ENCODE results near the gene ATN1.
A peak's percentile ranks its signal among the peaks of the same experiment; 100 is the strongest.

Gene ATN1

DNA sequence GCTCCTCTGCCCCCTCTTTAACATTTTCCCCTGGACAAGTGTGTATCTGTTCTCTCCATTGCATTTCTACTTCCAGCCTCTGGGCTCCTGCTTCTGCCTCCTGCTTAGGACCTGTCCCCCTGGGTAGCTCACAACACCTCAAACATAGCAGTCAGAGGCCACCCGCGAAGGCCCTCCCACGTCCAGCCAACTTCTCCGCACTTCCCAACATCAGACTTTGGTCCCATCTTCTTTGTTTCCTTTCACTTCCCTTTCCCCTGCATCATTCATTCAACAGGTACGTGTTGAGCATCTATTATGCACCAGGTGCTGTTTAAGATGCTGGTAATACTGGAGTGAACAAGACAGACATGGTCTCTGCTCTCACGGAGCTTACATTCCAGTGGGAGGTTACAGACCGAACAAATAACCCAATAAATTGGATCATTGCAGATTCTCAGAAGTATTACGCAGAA is 19.2 kb downstream of the ATN1 start:
- no peak for DNase-seq

DNA sequence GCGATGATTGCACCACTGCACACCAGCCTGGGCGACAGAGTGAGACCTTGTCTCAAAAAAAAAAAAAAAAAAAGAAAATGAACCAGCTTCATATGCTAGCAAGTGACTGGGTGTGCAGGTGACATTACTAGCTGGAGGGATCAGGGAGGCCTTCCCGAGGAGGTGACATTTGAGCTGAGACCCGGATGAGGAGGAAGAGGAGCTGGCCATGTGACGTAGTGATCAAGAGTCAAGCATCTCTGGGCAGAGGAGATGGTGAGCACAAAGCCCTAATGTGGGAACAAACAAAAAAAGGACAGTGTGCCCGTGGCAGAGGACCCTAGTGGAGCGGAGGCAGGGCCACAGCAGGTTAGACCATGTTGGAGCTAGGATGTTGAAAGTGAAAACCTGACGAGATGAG is 19.9 kb downstream of the ATN1 start:
- DNase-seq: no peak

DNA sequence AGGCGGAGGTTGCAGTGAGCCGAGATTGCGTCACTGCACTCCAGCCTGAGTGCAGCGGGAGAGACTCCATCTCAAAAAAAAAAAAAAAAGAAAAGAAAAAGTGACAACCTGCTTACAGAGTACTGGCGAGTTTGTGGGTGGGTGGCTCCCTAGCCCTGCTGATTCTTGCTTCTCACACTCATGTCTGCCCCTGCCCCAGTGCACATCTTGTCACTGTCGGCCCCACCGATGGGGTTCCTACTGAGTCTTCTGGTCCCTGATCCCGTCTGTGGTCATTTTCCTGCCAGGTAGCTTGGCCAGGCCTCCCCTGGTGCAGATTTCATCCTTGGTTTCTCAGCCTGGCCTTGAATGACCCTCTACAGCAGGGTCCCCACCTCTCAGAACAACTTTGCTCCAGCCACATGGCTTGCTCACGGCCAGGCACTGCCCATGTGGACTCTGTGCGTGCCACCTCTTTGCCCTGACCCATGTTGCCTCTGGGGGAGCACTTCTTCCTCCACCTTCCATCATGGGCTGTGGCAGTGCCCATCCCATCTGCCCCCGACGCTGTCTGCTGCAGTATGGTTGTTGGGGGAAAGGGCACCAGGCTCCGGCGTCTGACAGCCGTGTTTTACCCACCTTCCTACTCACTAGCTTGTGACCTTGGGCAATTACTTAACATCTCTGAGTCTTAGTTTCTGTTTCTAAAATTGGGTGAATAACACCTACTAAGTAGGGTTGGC is 21.3 kb downstream of the ATN1 start:
- peak; percentile 66 for DNase-seq

DNA sequence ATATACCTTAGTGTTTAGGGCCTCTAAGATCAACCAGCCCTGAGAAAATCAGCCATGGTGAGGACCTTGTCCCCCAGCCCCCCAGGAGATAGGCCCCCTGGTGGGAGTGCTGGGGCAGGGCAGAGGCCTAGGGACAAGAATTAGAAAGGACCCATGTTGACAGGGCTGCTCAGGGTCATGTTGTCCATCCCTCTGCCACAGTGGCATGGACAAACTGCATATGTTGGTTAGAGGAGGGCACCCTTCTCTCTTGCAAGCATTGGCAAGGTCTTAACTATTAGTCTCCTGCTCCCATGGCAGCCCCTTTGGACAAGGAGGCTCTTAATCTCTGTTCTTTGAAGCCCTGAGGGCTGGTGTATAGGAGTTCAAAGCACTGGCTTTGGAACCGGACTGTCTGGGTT is 22.6 kb downstream of the ATN1 start:
- DNase-seq: peak; percentile 60

DNA sequence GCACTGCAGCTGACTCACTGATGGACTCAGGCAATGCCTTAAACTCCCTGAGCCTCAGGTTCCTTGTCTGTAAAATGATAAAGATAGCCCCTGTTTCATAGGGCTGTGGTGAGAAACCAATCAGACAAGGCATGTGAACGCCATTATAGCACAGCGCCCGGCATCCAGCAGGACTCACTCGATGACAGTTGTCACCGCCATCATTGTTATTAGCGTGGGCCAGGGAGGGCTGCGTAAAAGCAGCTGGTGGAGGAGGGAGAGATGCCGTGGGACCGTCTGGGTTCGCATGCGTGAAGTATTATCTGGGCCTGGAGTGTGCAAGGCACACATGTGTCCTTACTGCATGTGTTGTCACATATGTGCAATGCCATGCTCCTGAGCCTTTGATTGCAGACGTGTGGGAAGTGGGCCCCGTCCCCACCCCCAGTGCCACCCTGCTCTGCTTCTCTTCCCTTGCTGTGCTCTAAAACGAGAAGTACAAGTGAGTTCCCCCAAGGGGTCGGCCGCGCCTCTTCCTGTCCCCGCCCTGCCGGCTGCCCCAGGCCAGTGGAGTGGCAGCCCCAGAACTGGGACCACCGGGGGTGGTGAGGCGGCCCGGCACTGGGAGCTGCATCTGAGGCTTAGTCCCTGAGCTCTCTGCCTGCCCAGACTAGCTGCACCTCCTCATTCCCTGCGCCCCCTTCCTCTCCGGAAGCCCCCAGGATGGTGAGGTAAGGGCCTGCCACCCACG is 23.2 kb downstream of the ATN1 start, which contains the start of gene PTPN6:
TSS of gene PTPN6 (plus strand) at position 546 of the 730 bp plus-strand sequence. CDS start at position 703, 157 bp downstream.
- DNase-seq: peak; percentile 68

DNA sequence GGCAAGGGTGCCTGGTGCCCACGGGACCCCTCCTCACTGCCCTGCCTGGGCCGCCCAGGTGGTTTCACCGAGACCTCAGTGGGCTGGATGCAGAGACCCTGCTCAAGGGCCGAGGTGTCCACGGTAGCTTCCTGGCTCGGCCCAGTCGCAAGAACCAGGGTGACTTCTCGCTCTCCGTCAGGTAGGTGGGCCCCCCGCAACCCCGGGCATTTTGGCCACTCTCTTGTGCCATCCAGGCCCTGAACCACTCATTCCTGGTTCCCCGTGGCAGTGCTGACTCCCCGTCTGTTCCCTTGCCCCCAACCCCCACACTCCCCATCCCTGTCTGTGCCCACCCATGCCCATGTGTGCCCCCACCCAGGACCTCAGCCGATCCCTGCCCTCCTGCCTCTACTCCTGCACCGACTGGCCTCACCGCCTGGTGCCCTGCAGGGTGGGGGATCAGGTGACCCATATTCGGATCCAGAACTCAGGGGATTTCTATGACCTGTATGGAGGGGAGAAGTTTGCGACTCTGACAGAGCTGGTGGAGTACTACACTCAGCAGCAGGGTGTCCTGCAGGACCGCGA is 23.9 kb downstream of the ATN1 start:
- peak; percentile 57 for DNase-seq

DNA sequence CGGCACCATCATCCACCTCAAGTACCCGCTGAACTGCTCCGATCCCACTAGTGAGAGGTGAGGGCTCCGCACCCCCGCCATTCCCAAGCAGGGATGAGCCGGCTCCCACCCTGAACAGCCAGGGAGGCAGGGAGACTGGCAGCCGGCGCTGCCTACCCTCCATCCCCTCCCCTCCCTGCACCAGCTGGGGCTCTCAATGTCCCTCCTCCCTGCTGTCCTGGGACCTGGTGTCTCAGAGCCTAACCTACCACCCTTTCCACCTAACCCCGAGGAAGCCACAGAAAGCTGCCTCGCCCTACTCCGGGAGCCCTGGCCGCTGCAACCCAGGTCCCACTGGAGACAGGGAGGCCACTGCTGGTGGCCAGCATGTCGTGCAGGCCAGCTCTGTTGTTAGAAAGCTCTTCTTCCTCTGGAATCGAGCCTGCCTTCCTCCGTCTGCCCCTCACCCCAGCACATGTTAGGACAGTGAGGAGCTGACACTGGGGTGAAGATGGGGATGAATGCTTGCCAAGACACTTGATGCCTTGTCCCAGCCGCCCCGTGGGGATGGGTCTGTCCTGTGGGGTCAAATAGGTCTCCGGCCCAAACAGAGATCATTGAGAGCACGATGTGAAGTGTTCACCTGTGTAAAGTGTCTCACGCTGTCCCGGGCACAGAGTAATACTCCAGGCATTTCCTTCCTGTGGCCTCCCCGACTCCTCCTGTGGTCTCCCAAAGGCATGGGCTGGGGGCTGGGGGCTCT is 24.5 kb downstream of the ATN1 start:
- peak; percentile 31 for DNase-seq

DNA sequence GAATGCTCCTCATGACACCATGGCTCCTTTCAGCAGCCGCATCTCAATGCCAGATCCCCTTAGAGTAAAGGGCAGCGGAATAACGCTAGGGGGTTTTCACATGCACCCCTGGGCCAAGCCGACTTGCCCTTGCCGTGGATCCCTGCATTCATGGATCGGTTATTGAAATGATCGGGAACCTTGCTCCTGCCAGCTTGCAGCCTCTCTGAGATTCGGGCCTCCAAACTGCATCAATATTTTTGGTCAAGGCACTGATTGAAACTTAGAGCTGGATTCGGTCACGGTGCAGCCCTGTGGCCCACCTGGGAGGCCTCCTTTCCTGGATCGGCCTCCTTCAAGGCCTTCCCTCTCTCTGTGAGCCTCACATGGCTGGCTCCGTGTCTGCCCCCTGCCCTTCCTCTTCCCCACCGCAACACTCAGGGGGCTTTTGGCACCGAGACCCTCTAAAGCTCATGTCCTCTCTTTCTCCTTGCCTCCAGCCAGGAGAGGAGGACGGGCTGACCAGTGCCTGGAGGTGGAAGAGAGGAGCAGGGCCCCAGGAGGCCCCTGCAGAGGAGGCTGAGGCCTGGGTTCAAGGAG is 25.2 kb downstream of the ATN1 start:
- no peak for DNase-seq

DNA sequence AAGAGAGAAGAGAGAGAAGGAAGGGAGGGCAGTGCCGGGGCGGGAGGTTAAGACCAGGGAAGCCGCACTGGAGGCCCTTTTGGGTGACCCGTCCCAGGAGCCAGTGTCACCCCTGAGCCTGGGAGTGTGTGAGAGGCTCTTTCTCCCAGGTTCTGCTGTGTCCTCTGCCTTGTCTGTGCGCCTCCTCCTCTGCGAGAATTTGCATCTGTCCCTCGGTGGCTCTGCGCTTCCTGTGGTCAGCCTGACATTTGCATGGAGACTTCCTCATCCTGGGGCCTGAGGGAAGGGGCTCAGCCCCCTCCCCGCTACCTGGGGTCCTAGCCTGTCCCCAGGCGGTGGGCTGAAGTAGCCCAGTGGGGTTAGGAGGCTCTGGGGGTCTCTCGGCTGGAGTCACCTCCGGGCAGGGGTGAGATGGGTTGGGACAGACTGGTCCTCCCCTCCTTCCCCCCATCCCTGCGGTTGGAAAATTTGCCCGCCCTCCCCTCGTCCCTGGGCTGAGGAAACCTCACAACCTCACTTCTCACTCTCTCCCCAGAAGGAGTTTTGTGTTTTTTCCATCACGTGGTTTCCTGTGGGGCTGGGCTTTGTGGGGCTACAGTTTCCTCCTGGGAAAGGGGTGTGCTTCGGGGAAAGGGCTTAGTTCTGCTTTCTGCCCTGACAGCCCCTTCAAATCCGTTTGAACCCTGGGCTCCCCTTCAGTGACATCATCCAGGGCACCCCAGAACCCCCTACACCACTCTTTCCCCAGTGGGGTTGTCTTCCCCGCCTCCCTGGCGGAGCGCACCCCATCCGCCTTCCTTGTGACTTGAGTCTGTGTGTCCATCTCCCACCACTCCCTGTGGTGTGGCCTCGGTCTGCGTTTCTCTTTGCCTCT is 25.9 kb downstream of the ATN1 start:
- DNase-seq: peak; percentile 88

DNA sequence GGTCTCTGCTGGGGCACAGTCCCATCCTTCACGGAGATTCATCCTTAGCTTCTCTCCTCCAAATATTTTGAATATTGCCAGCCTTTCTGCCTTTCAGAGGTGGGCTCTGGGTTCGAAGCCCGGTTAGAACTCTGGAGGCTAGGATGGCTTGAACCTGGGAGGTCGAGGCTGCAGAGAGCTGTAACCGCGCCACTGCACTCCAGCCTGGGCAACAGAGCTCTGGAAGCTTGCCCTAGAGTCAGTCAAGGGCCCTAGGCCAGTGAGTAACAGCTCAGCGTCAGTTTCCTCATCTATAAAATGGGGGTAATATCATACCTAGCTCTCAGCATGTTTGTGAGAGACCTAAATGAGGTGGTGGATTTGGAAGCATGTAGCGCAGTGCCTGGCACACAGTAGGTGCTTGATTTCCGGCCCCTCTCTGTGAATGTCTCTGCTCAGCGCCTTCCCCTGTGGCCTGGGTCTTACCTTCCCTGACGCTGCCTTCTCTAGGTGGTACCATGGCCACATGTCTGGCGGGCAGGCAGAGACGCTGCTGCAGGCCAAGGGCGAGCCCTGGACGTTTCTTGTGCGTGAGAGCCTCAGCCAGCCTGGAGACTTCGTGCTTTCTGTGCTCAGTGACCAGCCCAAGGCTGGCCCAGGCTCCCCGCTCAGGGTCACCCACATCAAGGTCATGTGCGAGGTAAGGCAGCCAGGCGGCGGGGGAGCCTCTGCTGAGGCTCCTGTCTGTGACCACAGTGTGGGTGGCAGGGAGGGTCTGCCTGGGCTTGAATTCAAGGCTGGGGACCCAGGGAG is 26.8 kb downstream of the ATN1 start:
- peak; percentile 25 for DNase-seq

DNA sequence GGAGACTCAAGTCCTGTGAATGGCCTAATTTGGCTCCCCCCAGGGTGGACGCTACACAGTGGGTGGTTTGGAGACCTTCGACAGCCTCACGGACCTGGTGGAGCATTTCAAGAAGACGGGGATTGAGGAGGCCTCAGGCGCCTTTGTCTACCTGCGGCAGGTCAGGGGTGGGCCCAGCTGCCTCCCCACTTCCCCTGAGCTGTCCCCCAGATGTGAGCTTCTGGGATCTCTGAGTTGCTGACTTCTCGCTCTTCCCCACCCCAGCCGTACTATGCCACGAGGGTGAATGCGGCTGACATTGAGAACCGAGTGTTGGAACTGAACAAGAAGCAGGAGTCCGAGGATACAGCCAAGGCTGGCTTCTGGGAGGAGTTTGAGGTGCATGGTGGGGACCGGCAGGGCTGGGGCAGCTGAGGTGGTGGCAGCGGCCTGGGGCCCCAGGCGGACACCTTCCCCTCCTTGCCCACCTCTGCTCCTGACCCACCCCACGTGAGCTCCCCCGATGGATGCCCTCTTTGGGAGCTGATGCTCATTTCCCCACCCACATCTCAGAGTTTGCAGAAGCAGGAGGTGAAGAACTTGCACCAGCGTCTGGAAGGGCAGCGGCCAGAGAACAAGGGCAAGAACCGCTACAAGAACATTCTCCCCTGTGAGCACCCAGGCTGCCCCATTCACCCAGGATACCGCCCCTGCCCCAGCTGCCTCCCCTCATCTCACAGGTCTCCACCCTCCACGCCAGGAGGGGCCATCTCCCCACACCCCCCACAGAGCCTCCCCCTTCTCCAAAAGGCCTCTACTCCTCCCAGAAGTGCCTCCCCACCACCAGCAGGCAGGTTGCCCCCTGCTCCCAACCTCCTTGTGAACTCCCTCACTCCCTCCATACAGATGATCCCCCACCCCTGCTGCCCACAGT is 27.6 kb downstream of the ATN1 start:
- no peak for DNase-seq

DNA sequence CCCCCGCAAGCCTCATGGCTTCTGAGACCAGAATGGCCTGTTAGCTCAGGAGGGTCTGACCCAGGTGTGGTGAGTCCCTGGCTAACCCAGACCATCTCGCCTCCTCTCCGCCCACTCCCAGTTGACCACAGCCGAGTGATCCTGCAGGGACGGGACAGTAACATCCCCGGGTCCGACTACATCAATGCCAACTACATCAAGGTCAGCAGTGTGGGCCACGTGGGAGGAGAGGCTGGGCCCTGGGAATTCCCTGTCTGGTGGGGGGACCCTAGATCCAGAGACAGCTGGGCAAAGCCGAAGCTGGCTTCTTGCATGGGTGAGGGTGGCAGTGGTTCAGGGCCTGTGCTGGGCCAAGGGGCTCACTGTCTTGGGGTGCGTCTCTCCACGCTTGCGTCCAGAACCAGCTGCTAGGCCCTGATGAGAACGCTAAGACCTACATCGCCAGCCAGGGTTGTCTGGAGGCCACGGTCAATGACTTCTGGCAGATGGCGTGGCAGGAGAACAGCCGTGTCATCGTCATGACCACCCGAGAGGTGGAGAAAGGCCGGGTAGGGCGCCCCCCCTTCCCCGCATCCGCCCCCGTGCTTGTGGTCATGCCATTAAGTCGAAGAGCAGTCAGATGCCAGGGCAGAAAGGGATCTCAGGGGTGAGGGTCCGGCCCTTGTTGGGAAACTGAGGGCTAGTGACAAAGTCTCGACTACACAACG is 28.4 kb downstream of the ATN1 start:
- peak; percentile 53 for DNase-seq

DNA sequence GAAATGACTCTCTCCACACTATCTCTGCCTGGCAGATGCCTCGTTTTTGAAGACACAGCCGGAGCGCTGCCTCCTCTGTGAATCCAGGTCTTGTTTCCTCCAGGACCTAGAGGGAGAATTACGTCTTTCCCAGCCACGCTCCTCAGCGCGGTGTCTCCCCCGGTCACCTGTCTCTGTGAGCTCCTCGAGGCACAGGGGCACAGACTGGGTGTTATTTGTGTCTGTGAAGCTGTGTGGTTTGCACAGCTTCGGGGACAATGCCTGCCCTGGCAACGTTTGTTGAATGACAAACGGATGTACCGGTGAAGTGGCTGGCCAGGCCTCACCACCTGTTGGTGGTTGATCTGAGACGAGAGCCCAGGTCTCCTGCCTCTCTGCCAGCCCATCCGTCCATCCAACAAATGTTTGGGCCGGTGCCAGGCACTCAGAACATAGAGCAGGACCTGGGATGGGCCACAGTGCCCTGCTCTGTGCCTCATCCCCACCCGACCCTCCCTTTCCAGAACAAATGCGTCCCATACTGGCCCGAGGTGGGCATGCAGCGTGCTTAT is 29.5 kb downstream of the ATN1 start:
- peak; percentile 73 for DNase-seq

DNA sequence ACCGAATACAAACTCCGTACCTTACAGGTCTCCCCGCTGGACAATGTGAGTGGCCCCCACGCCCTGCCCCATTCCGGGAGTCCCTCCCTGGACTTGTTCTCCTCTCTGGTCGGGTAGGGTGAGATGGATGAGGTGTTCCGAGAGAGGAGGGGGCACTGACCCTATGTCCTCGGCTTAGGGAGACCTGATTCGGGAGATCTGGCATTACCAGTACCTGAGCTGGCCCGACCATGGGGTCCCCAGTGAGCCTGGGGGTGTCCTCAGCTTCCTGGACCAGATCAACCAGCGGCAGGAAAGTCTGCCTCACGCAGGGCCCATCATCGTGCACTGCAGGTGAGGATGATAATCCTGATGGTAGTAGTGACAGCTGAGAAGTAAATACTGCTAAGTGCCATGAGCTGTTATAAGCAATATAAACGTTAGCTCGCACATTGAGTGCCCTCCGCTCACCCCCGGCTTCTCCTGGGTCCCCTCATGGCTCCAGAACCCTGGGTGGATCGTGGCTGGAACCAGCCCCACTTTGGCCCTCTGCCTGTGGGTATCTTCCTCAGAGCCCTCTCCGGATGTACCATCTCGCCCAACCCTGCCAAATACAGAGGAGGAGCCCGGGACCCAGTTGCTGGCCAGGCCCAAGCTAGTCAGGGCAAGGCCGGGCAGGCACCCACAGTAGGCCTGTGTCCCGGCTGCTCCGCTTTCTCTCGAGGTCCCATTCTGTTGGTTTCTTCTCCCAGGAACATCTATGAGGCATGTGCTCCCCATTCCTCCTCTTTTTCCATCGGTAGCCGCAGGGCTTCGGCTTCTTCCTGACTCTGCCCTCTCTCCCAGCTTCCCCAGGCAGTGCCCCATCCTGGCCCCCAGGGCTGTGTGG is 30.2 kb downstream of the ATN1 start:
- DNase-seq: no peak

DNA sequence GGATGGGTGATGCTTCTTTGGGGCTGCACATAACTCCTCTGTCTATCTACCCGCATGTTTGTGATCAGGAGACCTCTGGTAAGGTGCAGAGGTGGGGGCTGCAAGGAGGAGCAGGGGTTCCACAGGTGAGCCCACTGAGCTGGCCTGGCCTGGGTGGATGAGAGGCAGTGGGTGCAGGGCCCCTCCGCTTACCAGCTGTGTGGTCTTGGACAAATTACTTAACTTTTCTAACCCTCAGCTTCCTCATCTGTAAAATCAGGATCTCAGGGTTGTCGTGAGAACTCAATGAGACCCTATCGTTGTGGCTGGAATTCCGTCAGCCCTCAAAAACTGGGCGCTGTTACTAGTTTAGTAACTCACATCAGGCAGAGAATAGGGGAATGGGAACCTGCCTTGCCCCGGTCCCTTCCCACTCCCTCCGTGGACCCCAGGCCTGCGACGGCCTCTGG is 30.9 kb downstream of the ATN1 start:
- no peak for DNase-seq

DNA sequence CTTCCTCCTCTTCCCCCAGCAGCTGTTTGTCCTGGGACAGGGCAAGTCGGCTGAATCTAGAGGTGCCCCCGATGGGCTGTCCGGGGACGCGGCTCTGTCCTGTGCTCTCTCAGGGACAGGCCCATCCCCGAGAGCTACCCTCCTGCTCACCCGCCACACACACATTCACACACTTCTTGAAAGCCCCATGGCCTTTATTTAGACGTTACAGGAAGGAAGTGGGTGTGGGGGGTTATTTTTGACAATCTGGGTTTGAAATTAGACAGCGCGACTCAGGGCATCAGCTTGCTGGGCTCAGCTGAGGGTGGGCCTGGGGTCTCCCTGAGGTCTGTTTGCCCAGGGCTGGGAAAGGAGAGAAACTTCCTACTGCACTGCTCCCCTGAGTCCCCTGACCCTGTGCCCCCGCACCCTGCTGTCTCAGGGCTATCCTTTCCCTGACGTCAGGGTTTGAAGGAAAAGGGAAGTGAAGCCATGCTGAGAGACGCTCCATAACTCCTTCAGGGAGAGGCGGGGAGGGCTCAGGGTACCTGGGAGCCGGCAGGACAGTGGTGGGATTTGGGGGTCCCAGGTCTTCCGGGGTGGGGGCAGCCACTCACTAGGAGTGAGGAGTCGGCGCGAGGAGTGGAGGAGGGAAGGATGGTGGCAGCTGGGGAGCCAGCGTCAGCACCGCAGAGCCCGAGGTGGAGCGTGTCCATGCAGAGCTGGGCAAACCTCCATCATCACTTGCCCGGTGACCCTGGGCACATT is 31.5 kb downstream of the ATN1 start:
- DNase-seq: peak; percentile 92

Data from CD4-positive, alpha-beta T cell treated with Interleukin-17A for 1 hour (primary cell).